ENCODE data around the gene PCSK9.
A peak's percentile ranks its signal among the peaks of the same experiment; 100 is the strongest.

The PCSK9 gene

GRCh38 chr1:55043011-55043410 lies 3.7 kb downstream of the PCSK9 start:
- no peak for DNase-seq

- DNase-seq = no peak
Observed at GRCh38 chr1:55043726-55044125, 4.4 kb downstream of the PCSK9 start.

- no peak for DNase-seq
Observed at GRCh38 chr1:55044617-55045397, 5.5 kb downstream of the PCSK9 start.

GRCh38 chr1:55045430-55045829 lies 6.1 kb downstream of the PCSK9 start:
- DNase-seq = no peak

- no peak for DNase-seq
Observed at GRCh38 chr1:55046871-55047270, 7.5 kb downstream of the PCSK9 start.

- no peak for DNase-seq
Observed at GRCh38 chr1:55047611-55048010, 8.3 kb downstream of the PCSK9 start.

- no peak for DNase-seq
Observed at GRCh38 chr1:55048453-55049270, 9.3 kb downstream of the PCSK9 start.

- DNase-seq = no peak
Observed at GRCh38 chr1:55049271-55049913, 10.0 kb downstream of the PCSK9 start.

GRCh38 chr1:55049914-55050278 lies 10.5 kb downstream of the PCSK9 start:
- DNase-seq = no peak

GRCh38 chr1:55050283-55050682 lies 10.9 kb downstream of the PCSK9 start:
- peak in 6 of 56 donors; percentile 3 to 41 (median 26) for DNase-seq

GRCh38 chr1:55051169-55051568 lies 11.8 kb downstream of the PCSK9 start:
- no peak for DNase-seq

GRCh38 chr1:55051621-55052020 lies 12.3 kb downstream of the PCSK9 start:
- no peak for DNase-seq

GRCh38 chr1:55052221-55053142 lies 13.1 kb downstream of the PCSK9 start:
- DNase-seq = no peak

GRCh38 chr1:55053265-55053954 lies 14.1 kb downstream of the PCSK9 start:
- DNase-seq = no peak

- no peak for DNase-seq
Observed at GRCh38 chr1:55054396-55054795, 15.0 kb downstream of the PCSK9 start.

GRCh38 chr1:55055084-55055882 lies 15.9 kb downstream of the PCSK9 start:
- no peak for DNase-seq

GRCh38 chr1:55055951-55056631 lies 16.7 kb downstream of the PCSK9 start:
- DNase-seq = no peak

- no peak for DNase-seq
Observed at GRCh38 chr1:55056632-55056992, 17.3 kb downstream of the PCSK9 start.

Data from nucleus accumbens (tissue), 56 donors.